ENCODE measurements around the gene ARHGAP35. TPM values are rescaled to one million over a fixed set of nuclear protein-coding genes. Genes with fewer than 3 reads are reported as not detected.
"Not testable (repeated sequence)": the region's sequence is repeated elsewhere in the genome, so short reads cannot be mapped to it uniquely, and the experiment has no call there.

Gene ARHGAP35
- total RNA-seq, 4 donors from 2014 or later = 42.9 to 109 (median 57.6) TPM

DNA sequence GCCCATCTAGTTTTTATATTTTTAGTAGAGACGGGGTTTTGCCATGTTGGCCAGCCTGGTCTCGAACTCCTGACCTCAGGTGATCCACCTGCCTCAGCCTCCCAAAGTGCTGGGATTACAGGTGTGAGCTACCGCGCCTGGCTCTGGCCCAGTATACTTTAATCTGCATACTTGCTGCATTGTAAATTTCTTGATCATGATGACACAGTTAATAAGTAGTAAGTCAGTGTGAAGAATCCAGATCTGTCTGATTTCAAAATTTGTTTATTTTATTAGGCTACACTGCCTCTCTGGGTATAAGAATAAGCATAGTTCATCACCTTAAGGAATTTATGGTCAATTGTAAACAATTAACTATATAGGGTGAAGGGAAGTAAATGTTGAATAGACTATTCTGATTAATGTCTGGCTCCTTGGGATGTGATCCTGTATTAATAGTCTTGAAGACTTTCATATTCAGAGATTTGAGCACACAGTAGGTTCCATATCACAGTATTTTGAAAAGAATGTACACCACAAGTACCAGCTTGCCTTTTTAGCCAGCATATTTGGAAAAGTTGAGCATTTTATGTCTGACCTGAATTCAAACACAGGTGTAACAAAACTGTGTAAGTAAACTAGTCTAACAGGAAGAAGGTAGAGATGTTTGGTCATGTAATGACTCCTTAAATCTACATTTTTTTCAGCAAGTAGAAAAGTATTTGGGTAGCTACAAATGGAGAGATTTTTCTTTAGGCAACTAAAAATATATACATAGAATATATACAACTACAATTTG lies 7.4 kb downstream of the ARHGAP35 start:
- no peaks in the 10 kb centered on the region for H3K27me3 ChIP-seq
- H3K9me3 ChIP-seq = no peaks in the 10 kb centered on the region
- H3K4me1 ChIP-seq = peaks cover 3 to 64% (median 18%) of the 10 kb centered on the region in 3 donors
- ATAC-seq = no peak
- TF ChIP-seq POLR2A (IDR thresholded peaks at IDR 0.05) (no peak), POLR2AphosphoS5 (IDR thresholded peaks at IDR 0.05) (no peak), EP300 (IDR thresholded peaks at IDR 0.05) (no peak)
- TF ChIP-seq, protein P1, sequence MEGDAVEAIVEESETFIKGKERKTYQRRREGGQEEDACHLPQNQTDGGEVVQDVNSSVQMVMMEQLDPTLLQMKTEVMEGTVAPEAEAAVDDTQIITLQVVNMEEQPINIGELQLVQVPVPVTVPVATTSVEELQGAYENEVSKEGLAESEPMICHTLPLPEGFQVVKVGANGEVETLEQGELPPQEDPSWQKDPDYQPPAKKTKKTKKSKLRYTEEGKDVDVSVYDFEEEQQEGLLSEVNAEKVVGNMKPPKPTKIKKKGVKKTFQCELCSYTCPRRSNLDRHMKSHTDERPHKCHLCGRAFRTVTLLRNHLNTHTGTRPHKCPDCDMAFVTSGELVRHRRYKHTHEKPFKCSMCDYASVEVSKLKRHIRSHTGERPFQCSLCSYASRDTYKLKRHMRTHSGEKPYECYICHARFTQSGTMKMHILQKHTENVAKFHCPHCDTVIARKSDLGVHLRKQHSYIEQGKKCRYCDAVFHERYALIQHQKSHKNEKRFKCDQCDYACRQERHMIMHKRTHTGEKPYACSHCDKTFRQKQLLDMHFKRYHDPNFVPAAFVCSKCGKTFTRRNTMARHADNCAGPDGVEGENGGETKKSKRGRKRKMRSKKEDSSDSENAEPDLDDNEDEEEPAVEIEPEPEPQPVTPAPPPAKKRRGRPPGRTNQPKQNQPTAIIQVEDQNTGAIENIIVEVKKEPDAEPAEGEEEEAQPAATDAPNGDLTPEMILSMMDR (IDR thresholded peaks at IDR 0.05) = no peak
- no peak overlapping the region for H3K27ac ChIP-seq
- H3K4me3 ChIP-seq = no peak overlapping the region
- H3K36me3 ChIP-seq = no peaks in the 10 kb centered on the region
- WGBS, 2 donors (ENCODE audit: low coverage in 1 of 2) = 83 to 84% methylated on average over 4 of the region's 4 CpGs

- H3K36me3 ChIP-seq, H3K27ac ChIP-seq, ATAC-seq, H3K9me3 ChIP-seq, H3K27me3 ChIP-seq, H3K4me3 ChIP-seq: not testable (repeated sequence)
- WGBS, 2 donors (ENCODE audit: low coverage in 1 of 2) = 75 to 88% methylated on average over 2 to 5 of the region's 5 CpGs
- H3K4me1 ChIP-seq = peaks cover 0 to 34% (median 0%) of the 10 kb centered on the region in 3 donors
Measured at GRCh38 chr19:46871173-46871572, 10.4 kb downstream of the ARHGAP35 start.

DNA sequence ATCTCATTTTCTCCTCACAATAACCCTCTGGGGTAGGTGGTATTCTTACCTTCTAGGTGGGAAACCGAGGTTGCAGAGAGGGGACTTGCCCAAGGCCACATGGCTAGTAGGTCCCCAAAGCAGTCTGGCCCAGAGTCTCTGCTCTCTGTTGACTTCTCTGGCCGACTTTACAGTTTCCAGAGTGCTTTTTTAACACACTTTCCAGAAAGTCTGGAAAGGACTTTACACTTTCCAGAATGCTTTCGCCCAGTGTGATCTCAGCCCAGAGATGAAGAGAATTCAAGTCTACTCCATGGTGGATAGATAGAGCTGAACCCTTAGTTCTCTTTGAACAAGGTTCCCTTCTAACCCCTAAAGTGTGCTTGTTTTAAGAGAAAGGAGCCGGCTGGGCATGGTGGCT lies 12.2 kb downstream of the ARHGAP35 start:
- H3K27me3 ChIP-seq = no peaks in the 10 kb centered on the region
- 78 to 100% methylated on average over 2 to 3 of the region's 4 CpGs for WGBS, 2 donors (ENCODE audit: low coverage in 1 of 2)
- H3K4me1 ChIP-seq = peaks cover 0 to 16% (median 0%) of the 10 kb centered on the region in 3 donors
- no peaks in the 10 kb centered on the region for H3K9me3 ChIP-seq
- TF ChIP-seq EP300 (IDR thresholded peaks at IDR 0.05) (no peak), POLR2A (IDR thresholded peaks at IDR 0.05) (no peak), POLR2AphosphoS5 (IDR thresholded peaks at IDR 0.05) (no peak)
- TF ChIP-seq, protein P1 (IDR thresholded peaks at IDR 0.05) = no peak
- H3K36me3 ChIP-seq = no peaks in the 10 kb centered on the region
- no peak overlapping the region for H3K27ac ChIP-seq
- no peak overlapping the region for H3K4me3 ChIP-seq
- no peak for ATAC-seq

DNA sequence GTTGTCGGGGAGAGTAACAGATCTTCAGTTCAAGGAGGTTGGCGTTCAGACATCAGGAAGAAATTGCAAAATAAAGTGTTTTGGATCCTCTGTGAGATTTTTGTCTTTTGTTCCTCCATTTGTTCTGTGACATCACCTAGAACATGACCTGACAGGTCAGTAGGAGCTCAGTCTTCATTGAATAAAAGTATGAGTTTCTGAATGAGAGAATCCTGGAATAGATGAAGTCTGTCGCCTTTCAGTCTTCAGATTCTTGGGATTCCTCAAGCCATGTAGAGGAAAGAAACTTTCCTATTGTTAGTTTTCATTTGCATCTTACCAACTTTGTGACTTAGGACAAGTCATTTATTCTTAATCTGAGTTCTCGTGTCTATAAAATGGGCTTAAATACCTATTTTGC lies 14.4 kb downstream of the ARHGAP35 start:
- Histone ChIP-seq H3K4me3 (no peak overlapping the region), H3K4me1 (peaks cover 0 to 13% (median 5%) of the 10 kb centered on the region in 3 donors), H3K27me3 (no peaks in the 10 kb centered on the region), H3K27ac (no peak overlapping the region), H3K36me3 (no peaks in the 10 kb centered on the region), H3K9me3 (no peaks in the 10 kb centered on the region)
- ATAC-seq = no peak
- WGBS, 2 donors (ENCODE audit: low coverage in 1 of 2) = 80 to 85% methylated on average over 4 of the region's 4 CpGs
- no peak for TF ChIP-seq POLR2AphosphoS5 (IDR thresholded peaks at IDR 0.05)
- TF ChIP-seq EP300 (IDR thresholded peaks at IDR 0.05) = no peak
- TF ChIP-seq, protein P1 (IDR thresholded peaks at IDR 0.05) = no peak
- TF ChIP-seq POLR2A (IDR thresholded peaks at IDR 0.05) = no peak

DNA sequence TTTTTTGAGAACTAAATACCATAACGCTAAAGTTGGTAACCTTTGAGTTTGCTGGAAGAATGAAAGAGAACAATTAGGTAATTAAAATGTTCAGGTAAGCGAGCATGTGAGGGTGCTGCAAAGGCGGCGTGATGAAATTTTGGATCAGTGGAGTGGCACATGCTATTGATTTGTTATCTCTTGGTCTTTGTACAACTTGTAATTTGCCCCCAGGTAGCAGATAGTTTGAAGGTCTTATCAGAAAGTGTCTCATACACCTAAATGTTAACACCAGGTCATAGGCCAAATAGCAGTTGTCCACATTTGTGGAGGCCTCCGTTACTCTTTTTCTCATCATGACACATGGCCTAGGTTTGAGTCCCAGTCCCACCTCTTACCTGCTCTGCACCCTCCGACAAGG lies 14.9 kb downstream of the ARHGAP35 start:
- whole genome bisulfite sequencing, 2 donors (ENCODE audit: low coverage in 1 of 2) = 95 to 96% methylated on average over 6 of the region's 6 CpGs
- Histone ChIP-seq H3K4me1 (peaks cover 0 to 13% (median 5%) of the 10 kb centered on the region in 3 donors), H3K9me3 (no peaks in the 10 kb centered on the region), H3K27ac (no peak overlapping the region), H3K4me3 (no peak overlapping the region), H3K36me3 (no peaks in the 10 kb centered on the region), H3K27me3 (no peaks in the 10 kb centered on the region)
- no peak for TF ChIP-seq POLR2AphosphoS5 (IDR thresholded peaks at IDR 0.05)
- TF ChIP-seq, protein P1 (IDR thresholded peaks at IDR 0.05) = no peak
- TF ChIP-seq EP300 (IDR thresholded peaks at IDR 0.05) = no peak
- TF ChIP-seq POLR2A (IDR thresholded peaks at IDR 0.05) = no peak
- no peak for ATAC-seq

Measured in gastroesophageal sphincter (tissue), 4 donors.